ENCODE results near the gene LGALS4. TPM values are rescaled to one million over a fixed set of nuclear protein-coding genes. Genes with fewer than 3 reads are reported as not detected.

LGALS4 gene
- total RNA-seq, 1 experiment from 2014 or later = 0.52 TPM

GRCh38 chr19:38839816-38840582, 27.3 kb upstream of the LGALS4 start:
- Histone ChIP-seq H3K4me2 (ENCODE audit: low read depth, low read length, poor library complexity, severe bottlenecking) (no peak overlapping the region), H3K9me3 (ENCODE audit: low read length) (no peaks in the 10 kb centered on the region), H3K27ac (ENCODE audit: low read length) (no peak overlapping the region), H3K4me3 (ENCODE audit: low read length) (no peak overlapping the region), H3K9me2 (replicated peaks; ENCODE audit: insufficient read depth, low read length) (no peaks in the 10 kb centered on the region), H3K27me3 (ENCODE audit: low read length) (no peaks in the 10 kb centered on the region), H4K20me1 (ENCODE audit: insufficient read depth, low read depth, low read length) (peaks cover 41% of the 10 kb centered on the region), H2AFZ (ENCODE audit: low read length) (no peak overlapping the region), H3K79me2 (ENCODE audit: low read length) (peaks cover 26% of the 10 kb centered on the region), H3K9ac (ENCODE audit: low read length) (no peak overlapping the region), H3K4me1 (ENCODE audit: low read length) (no peaks in the 10 kb centered on the region), H3K36me3 (ENCODE audit: insufficient read depth, low read length) (peaks cover 70% of the 10 kb centered on the region)
- DNase-seq = no peak

GRCh38 chr19:38838986-38839761, 26.4 kb upstream of the LGALS4 start:
- no peak overlapping the region for H3K4me3 ChIP-seq (ENCODE audit: low read length)
- no peak overlapping the region for H3K9ac ChIP-seq (ENCODE audit: low read length)
- no peak overlapping the region for H3K4me2 ChIP-seq (ENCODE audit: low read depth, low read length, poor library complexity, severe bottlenecking)
- no peaks in the 10 kb centered on the region for H3K9me2 ChIP-seq (replicated peaks; ENCODE audit: insufficient read depth, low read length)
- H3K27me3 ChIP-seq (ENCODE audit: low read length) = no peaks in the 10 kb centered on the region
- H3K79me2 ChIP-seq (ENCODE audit: low read length) = peaks cover 18% of the 10 kb centered on the region; the same call in 1 of the 2 replicates
- H3K4me1 ChIP-seq (ENCODE audit: low read length) = no peaks in the 10 kb centered on the region
- no peaks in the 10 kb centered on the region for H3K9me3 ChIP-seq (ENCODE audit: low read length)
- H4K20me1 ChIP-seq (ENCODE audit: insufficient read depth, low read depth, low read length) = peaks cover 35% of the 10 kb centered on the region
- H2AFZ ChIP-seq (ENCODE audit: low read length) = no peak overlapping the region
- peaks cover 65% of the 10 kb centered on the region for H3K36me3 ChIP-seq (ENCODE audit: insufficient read depth, low read length)
- no peak overlapping the region for H3K27ac ChIP-seq (ENCODE audit: low read length)
- no peak for DNase-seq

- H3K79me2 ChIP-seq (ENCODE audit: low read length) = peaks cover 11% of the 10 kb centered on the region; the same call in 1 of the 2 replicates
- H2AFZ ChIP-seq (ENCODE audit: low read length) = no peak overlapping the region
- no peak overlapping the region for H3K27ac ChIP-seq (ENCODE audit: low read length)
- peak; percentile 42 for DNase-seq
- no peak overlapping the region for H3K4me3 ChIP-seq (ENCODE audit: low read length)
- H3K9ac ChIP-seq (ENCODE audit: low read length) = no peak overlapping the region
- H3K27me3 ChIP-seq (ENCODE audit: low read length) = no peaks in the 10 kb centered on the region
- H3K9me3 ChIP-seq (ENCODE audit: low read length) = no peaks in the 10 kb centered on the region
- H3K36me3 ChIP-seq (ENCODE audit: insufficient read depth, low read length) = peaks cover 57% of the 10 kb centered on the region
- no peaks in the 10 kb centered on the region for H3K4me1 ChIP-seq (ENCODE audit: low read length)
- peaks cover 28% of the 10 kb centered on the region for H4K20me1 ChIP-seq (ENCODE audit: insufficient read depth, low read depth, low read length)
- H3K9me2 ChIP-seq (replicated peaks; ENCODE audit: insufficient read depth, low read length) = no peaks in the 10 kb centered on the region
- no peak overlapping the region for H3K4me2 ChIP-seq (ENCODE audit: low read depth, low read length, poor library complexity, severe bottlenecking)
Measured at GRCh38 chr19:38838208-38838985, 25.7 kb upstream of the LGALS4 start.

- Histone ChIP-seq H3K27ac (ENCODE audit: low read length) (no peak overlapping the region), H3K4me1 (ENCODE audit: low read length) (no peaks in the 10 kb centered on the region), H3K4me3 (ENCODE audit: low read length) (no peak overlapping the region), H3K9me3 (ENCODE audit: low read length) (no peaks in the 10 kb centered on the region), H3K79me2 (ENCODE audit: low read length) (peaks cover 8% of the 10 kb centered on the region; the same call in 1 of the 2 replicates), H2AFZ (ENCODE audit: low read length) (no peak overlapping the region), H3K36me3 (ENCODE audit: insufficient read depth, low read length) (peaks cover 51% of the 10 kb centered on the region), H3K9me2 (replicated peaks; ENCODE audit: insufficient read depth, low read length) (no peaks in the 10 kb centered on the region), H4K20me1 (ENCODE audit: insufficient read depth, low read depth, low read length) (peaks cover 20% of the 10 kb centered on the region), H3K4me2 (ENCODE audit: low read depth, low read length, poor library complexity, severe bottlenecking) (no peak overlapping the region), H3K27me3 (ENCODE audit: low read length) (no peaks in the 10 kb centered on the region), H3K9ac (ENCODE audit: low read length) (no peak overlapping the region)
- DNase-seq = peak; percentile 41
Measured at GRCh38 chr19:38837656-38838121, 24.9 kb upstream of the LGALS4 start.

GRCh38 chr19:38836983-38837626, 24.4 kb upstream of the LGALS4 start:
- peaks cover 45% of the 10 kb centered on the region for H3K36me3 ChIP-seq (ENCODE audit: insufficient read depth, low read length)
- H3K27me3 ChIP-seq (ENCODE audit: low read length) = no peaks in the 10 kb centered on the region
- DNase-seq = no peak
- H3K4me3 ChIP-seq (ENCODE audit: low read length) = no peak overlapping the region
- no peak overlapping the region for H3K27ac ChIP-seq (ENCODE audit: low read length)
- no peak overlapping the region for H2AFZ ChIP-seq (ENCODE audit: low read length)
- no peak overlapping the region for H3K9ac ChIP-seq (ENCODE audit: low read length)
- H4K20me1 ChIP-seq (ENCODE audit: insufficient read depth, low read depth, low read length) = peaks cover 15% of the 10 kb centered on the region
- H3K9me3 ChIP-seq (ENCODE audit: low read length) = no peaks in the 10 kb centered on the region
- H3K79me2 ChIP-seq (ENCODE audit: low read length) = peaks cover 8% of the 10 kb centered on the region; the same call in 1 of the 2 replicates
- no peaks in the 10 kb centered on the region for H3K9me2 ChIP-seq (replicated peaks; ENCODE audit: insufficient read depth, low read length)
- peaks cover 4% of the 10 kb centered on the region for H3K4me1 ChIP-seq (ENCODE audit: low read length)
- no peak overlapping the region for H3K4me2 ChIP-seq (ENCODE audit: low read depth, low read length, poor library complexity, severe bottlenecking)

DNA sequence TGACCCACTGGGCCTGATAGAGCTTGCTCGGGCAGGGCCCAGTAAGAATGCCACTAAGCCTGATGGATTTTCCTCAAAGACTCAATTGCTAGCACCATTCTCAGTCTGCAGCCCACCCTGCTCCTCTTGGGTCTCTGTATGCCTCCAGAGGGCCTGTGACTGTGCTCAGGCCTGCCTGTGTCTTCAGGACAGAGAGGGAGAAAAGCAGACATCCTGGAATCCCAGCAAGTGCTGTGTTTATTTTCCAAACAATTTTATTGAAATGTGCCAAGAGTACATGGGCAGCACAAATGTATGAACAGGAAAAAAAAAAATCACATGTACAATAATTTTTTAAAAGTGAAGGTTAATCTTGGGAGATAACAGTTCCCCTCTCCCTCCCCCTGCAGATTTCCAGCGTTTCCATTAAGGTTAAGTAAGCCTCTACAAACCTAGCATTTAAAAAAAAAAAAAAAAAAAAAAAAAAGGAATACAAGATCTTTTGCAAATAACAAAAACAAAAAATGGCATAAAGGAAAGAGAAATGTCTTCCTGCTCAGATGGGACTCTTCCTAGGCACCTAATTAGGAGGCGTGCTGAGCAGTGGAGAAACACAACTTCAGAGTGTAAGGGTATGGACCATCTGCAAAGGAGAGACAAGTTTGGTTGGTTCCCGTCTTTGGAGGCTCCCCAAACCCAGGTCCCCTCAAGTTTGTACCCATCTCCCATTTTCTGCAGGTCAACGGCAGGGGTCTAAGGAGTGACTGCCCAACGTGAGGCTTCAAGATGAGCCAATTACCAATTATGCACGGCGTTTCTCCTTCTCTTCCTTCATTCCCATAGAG, 23.6 kb upstream of the LGALS4 start:
- no peak overlapping the region for H3K9ac ChIP-seq (ENCODE audit: low read length)
- H3K9me2 ChIP-seq (replicated peaks; ENCODE audit: insufficient read depth, low read length) = no peaks in the 10 kb centered on the region
- no peaks in the 10 kb centered on the region for H3K27me3 ChIP-seq (ENCODE audit: low read length)
- H2AFZ ChIP-seq (ENCODE audit: low read length) = no peak overlapping the region
- peaks cover 7% of the 10 kb centered on the region for H3K79me2 ChIP-seq (ENCODE audit: low read length)
- DNase-seq = no peak
- H3K4me2 ChIP-seq (ENCODE audit: low read depth, low read length, poor library complexity, severe bottlenecking) = no peak overlapping the region
- peaks cover 8% of the 10 kb centered on the region for H4K20me1 ChIP-seq (ENCODE audit: insufficient read depth, low read depth, low read length)
- H3K9me3 ChIP-seq (ENCODE audit: low read length) = no peaks in the 10 kb centered on the region
- H3K4me1 ChIP-seq (ENCODE audit: low read length) = peaks cover 7% of the 10 kb centered on the region
- no peak overlapping the region for H3K4me3 ChIP-seq (ENCODE audit: low read length)
- H3K36me3 ChIP-seq (ENCODE audit: insufficient read depth, low read length) = peaks cover 38% of the 10 kb centered on the region
- H3K27ac ChIP-seq (ENCODE audit: low read length) = no peak overlapping the region

DNA sequence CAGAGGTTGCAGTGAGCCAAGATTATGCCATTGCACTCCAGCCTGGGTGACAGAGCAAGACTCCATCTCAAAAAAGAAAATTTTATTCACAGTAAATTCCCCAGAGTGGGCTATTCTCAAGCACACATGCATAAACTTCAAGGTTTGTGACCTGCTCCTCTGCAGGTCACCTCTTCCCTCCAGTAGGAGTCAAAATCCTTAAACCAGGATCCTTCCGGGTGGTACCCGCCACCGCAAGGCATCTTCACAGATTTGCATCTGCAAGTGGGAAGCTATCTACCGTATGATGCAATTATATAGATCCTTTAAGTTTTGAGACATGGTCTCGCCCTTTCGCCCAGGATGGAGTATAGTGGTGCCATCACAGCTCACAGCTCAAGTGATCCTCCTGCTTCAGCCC, 21.8 kb upstream of the LGALS4 start:
- Histone ChIP-seq H3K36me3 (ENCODE audit: insufficient read depth, low read length) (peaks cover 35% of the 10 kb centered on the region), H3K4me3 (ENCODE audit: low read length) (no peak overlapping the region), H3K27ac (ENCODE audit: low read length) (peak overlapping the region; percentile 31), H3K4me1 (ENCODE audit: low read length) (peaks cover 19% of the 10 kb centered on the region), H3K9me3 (ENCODE audit: low read length) (no peaks in the 10 kb centered on the region), H2AFZ (ENCODE audit: low read length) (no peak overlapping the region), H3K79me2 (ENCODE audit: low read length) (peaks cover 18% of the 10 kb centered on the region), H3K27me3 (ENCODE audit: low read length) (no peaks in the 10 kb centered on the region), H3K9me2 (replicated peaks; ENCODE audit: insufficient read depth, low read length) (no peaks in the 10 kb centered on the region), H4K20me1 (ENCODE audit: insufficient read depth, low read depth, low read length) (no peaks in the 10 kb centered on the region), H3K4me2 (ENCODE audit: low read depth, low read length, poor library complexity, severe bottlenecking) (no peak overlapping the region), H3K9ac (ENCODE audit: low read length) (no peak overlapping the region)
- DNase-seq = no peak

Measured in Karpas-422 (cell line).